GM18511 (cell line): ENCODE measurements around the gene CBX5.
"Not testable (repeated sequence)": the region's sequence is repeated elsewhere in the genome, so short reads cannot be mapped to it uniquely, and the experiment has no call there.

Experiments
- ATAC-seq: cut with Tn5 transposase; IDR thresholded peaks from one replicate; pipeline ENCODE4 v1.9.1; 2021; ENCODE audit warnings: mild to moderate bottlenecking, moderate library complexity; ENCODE audit not compliant: unreplicated experiment

CBX5 gene

GRCh38 chr12:54270345-54270744, 9.6 kb downstream of the CBX5 start:
- ATAC-seq: no peak

- ATAC-seq: no peak
These were observed 13.1 kb downstream of the CBX5 start for GRCh38 chr12:54266852-54267251.

DNA sequence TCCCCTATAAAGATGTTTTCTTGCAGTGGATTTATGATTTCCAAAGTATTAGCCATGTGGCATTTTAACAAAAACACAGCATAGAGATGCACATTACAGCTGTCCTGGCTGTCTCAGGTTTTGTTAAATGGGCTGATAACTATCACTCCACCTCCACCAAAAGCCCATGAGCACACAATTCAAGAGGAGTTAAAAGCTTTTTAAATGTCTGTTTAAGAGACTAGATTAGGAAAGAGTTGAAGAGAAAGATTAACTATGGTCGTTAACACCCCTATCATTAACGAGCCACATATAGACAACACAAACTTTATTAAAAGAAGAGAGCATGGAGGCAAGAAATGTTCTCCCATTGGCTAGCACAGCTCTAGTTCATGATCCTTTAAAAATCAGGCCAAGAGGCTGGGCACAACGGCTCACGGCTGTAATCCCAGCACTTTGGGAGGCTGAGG, 14.5 kb downstream of the CBX5 start:
- ATAC-seq: no peak

GRCh38 chr12:54262403-54262925, 17.5 kb downstream of the CBX5 start:
- ATAC-seq: no peak

- no peak for ATAC-seq
These were observed 18.0 kb downstream of the CBX5 start for GRCh38 chr12:54261815-54262402.

DNA sequence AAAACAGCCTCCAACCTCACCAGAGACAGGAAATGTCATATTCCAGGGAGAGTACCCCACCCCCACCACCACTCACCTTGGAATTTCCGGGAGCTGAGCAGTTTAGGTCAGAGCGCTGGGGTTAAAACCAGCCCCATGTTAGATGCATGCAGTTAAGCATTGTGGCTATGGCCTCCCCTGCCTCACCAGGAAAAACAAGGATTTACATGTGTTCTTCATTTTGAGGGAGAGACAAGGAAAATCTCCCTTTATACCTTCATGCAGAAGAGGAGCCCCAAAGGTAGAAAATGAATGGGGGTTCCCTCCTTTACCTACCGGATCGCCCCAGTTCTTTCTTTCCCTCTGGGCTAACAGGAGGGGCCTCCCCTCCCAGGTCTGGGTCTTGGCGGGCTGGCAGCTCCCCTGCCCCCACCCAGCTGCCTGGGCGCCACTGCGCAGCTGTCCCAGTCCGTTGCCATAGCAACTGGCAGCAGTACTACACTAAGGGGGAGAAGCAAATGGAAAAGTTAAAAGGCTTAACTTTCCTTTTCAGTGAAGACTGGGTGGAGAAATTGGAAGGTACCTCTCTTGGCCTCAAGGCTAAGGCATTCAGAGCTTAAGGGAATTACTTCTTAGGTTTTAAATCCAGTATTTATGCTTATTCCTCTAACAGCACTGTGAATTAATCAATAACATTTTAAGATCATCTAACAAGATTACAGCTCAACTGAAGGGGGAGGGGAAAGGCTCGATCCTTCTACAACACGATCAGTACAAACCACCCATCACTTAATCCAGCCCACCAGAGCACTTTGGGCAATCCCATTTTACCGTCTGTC, 20.5 kb downstream of the CBX5 start:
- no peak for ATAC-seq

- no peak for ATAC-seq
These were observed 21.7 kb downstream of the CBX5 start for GRCh38 chr12:54258201-54258681.

DNA sequence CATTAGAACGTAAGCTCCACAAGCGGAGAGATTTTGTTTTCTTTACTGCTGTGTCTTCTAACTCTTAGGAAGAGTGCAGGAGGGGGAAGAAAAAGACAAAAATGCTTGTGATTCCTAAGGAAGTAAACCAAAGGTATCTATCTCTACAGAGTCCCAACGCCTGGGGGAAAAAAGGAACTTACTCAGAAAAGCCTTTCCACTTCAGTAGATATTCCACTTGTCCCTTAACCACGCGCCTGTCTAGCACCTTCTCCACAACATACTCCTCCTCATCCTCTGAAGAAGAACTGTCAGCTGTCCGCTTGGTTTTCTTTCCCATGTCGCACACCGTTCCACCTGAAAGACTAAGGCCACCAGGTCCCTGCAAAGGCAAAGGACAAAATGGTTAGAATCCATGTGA, 22.6 kb downstream of the CBX5 start:
- ATAC-seq: no peak

- no peak for ATAC-seq
These were observed 26.7 kb downstream of the CBX5 start for GRCh38 chr12:54253240-54253639.

DNA sequence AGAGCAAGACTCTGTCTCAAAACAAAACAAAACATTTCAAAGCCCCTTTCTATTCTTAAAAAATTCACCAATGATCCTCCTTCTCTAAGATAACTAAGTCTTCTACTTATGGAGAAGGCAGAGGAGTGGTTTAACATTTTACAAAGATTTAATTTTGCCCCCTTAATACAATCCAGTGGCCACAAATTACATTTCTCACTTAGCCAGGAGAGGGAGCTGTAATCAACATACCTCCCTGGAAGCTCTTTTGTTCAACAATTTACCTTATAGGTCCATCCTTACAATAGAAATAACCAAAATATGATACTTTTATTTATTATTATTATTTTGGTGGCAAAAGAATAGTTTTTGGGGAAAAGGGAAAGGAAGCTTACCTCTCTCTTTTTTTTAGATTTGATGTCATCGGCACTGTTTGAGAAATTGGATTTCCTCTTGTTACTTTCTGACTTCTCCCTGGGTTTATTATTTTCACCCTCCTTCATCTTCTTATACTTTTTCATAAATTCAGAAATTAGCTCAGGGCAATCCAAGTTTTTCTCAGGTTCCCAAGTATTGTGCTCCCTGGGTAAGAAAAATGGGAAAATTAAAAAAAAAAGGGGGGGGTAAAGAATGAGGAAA, 28.1 kb downstream of the CBX5 start:
- no peak for ATAC-seq

DNA sequence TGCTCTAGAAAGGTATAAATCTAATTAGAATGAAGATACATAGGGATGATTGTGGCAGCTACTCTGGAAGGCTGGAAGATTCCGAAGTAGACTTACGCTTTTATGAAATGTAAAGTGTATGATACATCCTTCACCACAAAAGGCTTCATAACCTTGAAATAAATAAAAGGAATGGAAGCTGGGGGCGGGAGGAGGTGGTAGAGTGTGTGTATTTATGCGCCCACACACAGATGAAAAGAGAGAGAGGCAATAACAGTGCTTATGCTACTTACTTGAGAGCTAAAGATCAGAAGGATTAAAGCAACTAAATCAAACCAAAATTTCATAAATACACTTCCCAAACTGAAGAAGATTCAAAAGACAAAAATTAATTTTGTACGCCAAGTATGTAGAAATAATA, 30.4 kb downstream of the CBX5 start:
- no peak for ATAC-seq

DNA sequence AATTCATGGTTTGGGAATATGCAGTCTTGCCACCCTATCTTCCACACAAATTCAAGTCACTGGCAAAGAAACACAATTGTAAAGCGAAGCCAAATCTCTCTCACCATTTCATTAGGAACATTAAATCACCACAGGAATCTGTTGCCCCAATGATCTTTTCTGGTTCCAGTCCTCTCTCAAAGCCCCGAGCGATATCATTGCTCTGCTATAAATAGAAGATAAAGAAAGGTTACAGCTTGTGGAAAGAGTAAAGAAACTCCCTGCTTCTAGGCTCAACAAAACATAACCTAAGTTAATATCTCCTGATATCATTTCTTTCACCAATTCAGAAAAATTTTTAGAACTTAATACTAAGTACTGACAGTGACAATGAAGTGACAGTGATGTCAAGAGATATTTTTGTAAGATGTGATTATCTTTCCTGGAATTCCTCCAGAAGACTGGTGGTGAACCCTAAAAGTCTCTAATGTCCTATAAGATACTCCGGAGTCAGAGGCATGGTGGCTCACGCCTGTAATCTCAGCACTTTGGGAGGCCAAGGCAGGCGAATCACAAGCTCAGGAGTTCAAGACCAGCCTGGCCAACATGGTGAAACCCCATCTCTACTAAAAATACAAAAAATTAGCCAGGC, 33.8 kb downstream of the CBX5 start:
- no peak for ATAC-seq

DNA sequence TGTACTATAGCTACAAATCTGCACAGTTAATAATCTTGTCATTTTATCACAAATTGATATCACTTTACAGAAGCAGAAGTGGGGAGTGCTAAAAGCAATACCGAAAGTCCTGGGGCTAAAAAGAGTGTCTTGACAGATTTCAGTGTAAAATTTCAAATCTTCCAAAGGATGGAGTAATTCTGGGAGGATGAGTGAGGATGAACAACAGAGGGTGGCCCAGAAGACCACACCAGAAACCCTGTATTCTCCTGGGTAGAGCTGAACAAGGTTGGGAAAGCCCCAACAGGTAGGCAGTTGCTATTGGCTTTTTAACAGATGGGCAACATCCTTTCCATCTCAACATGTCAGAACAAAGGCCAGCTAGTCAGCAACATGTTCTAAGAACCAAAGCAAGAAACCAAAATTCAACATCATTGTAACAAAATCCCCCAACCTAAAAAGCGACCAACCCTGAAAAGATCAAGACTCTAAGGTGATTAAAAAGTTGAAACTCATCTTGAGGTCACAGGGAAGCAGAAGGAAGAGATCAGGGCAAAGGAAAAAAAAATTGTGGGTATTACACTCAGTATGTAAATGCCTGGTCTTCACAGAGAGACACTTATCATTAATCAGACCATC, 38.8 kb downstream of the CBX5 start:
- ATAC-seq: peak; percentile 75

GRCh38 chr12:54240129-54240528, 39.8 kb downstream of the CBX5 start:
- ATAC-seq: no peak

DNA sequence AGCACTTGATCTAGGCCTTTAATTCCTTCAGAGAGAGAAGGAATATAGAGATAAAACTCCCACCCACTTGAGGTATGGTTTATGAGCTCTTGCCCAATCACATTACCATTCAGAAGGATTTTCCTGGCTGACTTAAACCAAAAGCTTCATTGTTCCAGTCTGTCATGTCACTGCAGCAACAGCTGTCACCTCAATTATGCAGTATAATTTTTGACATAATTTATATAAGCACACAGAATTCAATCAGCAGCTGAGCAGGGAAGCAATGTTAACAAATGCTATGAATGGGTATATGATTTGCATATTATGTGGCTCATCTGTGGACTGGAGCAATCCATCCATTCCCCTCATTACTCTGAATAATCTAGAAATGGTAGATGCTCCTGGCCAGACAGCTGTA, 40.3 kb downstream of the CBX5 start:
- no peak for ATAC-seq

DNA sequence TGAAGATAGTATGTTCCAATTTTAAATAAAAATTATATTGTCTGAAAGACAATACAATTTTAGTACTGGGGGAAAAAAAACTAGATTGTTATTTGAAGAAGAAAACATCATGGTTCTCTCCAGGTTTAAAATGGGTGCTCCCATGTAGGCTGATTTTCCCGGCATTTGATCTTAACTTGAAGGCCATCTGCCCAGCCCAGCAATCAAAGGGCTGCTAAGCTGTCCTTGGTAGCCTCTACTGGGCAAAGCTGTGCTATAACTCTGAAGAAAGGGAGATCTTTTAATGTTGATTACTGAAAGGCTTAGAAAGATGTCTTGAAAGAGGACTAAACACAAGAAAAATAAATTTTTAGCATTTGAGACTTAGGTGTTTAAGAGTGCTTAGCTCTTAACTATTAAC, 41.4 kb downstream of the CBX5 start:
- ATAC-seq: no peak

- no peak for ATAC-seq
These were observed 47.1 kb downstream of the CBX5 start for GRCh38 chr12:54232790-54233189.

DNA sequence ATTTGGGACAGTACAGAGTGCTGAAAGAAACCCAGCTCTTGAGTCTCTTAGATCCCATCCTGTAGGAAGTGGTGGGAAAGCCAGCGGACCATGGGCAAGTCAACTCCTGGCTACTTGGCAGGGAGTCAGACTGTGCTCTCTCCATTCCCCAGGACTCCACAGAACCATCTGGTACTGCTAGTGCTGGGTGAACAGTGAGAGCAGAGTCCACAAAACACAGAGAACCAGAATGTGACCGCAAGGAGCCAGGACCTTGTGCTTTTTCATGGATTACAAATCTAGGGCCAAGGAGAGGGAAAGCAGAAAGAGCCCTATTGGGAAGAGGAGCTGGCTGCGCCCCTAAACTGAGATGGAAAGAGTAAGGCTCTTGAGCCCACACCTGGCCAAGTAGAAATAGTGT, 48.7 kb downstream of the CBX5 start:
- not testable (repeated sequence) for ATAC-seq

DNA sequence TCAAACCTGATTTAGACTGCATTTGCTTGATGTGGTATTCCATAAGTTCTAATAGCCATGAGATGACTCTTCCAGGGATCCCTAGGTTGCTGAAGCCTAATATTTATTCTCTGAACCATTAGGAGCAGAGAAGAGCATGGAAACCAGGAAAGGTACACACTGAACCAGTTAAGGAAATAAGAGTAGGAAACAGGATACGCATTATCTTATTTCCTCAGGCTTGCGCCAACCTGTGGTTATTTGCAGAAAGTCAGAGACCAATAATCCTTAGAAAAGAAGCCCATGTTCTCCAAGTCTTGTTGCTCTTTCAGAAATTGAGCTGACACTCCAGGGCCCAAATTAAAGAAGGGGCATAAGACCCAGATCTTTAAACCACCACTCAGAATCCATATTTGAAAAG, 49.4 kb downstream of the CBX5 start:
- no peak for ATAC-seq

DNA sequence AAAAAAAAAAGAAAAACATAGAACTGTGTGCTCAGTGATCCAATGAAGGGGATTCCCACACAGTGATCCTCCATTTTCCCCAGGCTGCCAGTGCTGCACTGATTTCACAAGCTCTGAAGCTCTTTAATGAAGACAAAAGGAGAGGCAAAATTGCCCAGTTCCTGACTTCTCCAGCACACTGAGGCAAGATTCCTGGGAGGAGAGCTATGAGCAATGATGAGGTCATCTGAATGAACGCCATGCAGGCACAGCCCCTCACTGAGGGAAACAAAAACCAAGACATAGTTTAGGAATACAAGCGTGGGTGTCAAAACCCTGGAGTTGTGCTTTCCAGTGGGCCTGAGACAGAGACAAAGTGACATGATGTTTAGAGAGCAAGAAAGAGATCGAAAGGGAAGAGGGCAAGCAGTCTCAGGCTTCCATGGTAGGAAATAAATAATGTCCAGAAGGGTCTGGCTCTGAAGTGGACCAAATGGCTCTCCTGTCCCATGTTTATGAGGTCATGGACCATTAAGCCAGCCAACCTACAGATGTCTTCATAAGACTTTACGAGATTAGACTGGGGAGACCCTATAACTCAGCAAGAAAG, 50.2 kb downstream of the CBX5 start:
- no peak for ATAC-seq
